Prostate gland (tissue), 2 donors: ENCODE data around the gene DDX49.

Experiments
- POLR2A ChIP-seq: fragments of 450-650 bp; IDR thresholded peaks from one replicate; pipeline ENCODE4 v1.6.1; 2016; ENCODE audit warnings: antibody characterized with exemption, mild to moderate bottlenecking
- POLR2AphosphoS5 ChIP-seq: sonication (generic); formaldehyde crosslinking; IDR thresholded peaks from one replicate; pipeline ENCODE4 v1.6.1; 2017; ENCODE audit warnings: antibody characterized with exemption
- TF ChIP-seq, protein P1 (sequence below), 4 experiments: fragments of 200-600 bp in 2 of 4; fragments of 450-650 bp in 2 of 4; sonication (generic) in 2 of 4; IDR thresholded peaks; 1 replicate in 3 of 4; 2 replicates in 1 of 4; pipeline ENCODE4 v1.5.1; 2016 to 2019; ENCODE audit warnings: antibody characterized with exemption in 4 of 4, mild to moderate bottlenecking in 2 of 4, moderate library complexity in 2 of 4

DNA sequence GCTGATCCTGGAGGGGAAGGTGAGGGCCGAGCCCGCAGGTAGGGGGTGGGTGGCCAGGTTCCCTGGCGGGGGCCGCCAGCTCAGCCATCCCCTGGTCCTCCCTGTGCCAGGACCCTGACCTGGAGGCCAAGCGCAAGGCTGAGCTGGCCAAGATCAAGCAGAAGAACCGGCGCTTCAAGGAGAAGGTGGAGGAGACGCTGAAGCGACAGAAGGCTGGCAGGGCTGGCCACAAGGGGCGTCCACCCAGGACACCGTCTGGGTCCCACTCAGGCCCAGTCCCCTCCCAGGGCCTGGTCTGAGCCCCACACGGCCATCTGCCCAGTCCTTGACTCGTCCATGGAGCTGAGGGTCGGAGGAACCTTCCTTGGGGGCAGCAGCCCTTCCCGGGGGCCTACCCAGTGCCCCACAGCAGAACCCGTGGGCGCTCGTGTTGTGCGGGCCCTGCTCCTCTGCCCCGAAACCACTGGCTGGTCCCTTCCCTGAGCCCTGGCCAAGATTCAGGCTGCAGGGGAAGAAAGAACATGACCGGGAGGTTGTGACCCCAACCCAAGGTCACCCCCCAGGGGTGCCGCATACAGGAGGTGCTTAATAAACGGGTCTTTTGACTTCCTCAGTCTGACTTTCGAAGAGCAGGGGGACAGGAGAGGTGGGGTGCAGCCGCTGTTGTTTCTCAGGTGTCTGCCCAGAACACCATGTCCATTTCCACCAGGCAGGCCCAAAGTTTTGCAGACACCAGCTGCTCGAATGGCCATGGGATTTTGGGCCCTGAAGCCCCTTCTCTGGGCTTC lies 8.7 kb downstream of the DDX49 start:
- TF ChIP-seq, protein P1, sequence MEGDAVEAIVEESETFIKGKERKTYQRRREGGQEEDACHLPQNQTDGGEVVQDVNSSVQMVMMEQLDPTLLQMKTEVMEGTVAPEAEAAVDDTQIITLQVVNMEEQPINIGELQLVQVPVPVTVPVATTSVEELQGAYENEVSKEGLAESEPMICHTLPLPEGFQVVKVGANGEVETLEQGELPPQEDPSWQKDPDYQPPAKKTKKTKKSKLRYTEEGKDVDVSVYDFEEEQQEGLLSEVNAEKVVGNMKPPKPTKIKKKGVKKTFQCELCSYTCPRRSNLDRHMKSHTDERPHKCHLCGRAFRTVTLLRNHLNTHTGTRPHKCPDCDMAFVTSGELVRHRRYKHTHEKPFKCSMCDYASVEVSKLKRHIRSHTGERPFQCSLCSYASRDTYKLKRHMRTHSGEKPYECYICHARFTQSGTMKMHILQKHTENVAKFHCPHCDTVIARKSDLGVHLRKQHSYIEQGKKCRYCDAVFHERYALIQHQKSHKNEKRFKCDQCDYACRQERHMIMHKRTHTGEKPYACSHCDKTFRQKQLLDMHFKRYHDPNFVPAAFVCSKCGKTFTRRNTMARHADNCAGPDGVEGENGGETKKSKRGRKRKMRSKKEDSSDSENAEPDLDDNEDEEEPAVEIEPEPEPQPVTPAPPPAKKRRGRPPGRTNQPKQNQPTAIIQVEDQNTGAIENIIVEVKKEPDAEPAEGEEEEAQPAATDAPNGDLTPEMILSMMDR (IDR thresholded peaks at IDR 0.05), result no peak
- TF ChIP-seq POLR2A, result no peak
- no peak for TF ChIP-seq POLR2AphosphoS5
